ENCODE results near the gene FAM90A1. TPM values are rescaled to one million over a fixed set of nuclear protein-coding genes. Genes with fewer than 3 reads are reported as not detected.
"Not testable (repeated sequence)": the region's sequence is repeated elsewhere in the genome, so short reads cannot be mapped to it uniquely, and the experiment has no call there.

The FAM90A1 gene
- total RNA-seq, 2 donors from 2014 or later, result 0.40 TPM; not detected in 1

DNA sequence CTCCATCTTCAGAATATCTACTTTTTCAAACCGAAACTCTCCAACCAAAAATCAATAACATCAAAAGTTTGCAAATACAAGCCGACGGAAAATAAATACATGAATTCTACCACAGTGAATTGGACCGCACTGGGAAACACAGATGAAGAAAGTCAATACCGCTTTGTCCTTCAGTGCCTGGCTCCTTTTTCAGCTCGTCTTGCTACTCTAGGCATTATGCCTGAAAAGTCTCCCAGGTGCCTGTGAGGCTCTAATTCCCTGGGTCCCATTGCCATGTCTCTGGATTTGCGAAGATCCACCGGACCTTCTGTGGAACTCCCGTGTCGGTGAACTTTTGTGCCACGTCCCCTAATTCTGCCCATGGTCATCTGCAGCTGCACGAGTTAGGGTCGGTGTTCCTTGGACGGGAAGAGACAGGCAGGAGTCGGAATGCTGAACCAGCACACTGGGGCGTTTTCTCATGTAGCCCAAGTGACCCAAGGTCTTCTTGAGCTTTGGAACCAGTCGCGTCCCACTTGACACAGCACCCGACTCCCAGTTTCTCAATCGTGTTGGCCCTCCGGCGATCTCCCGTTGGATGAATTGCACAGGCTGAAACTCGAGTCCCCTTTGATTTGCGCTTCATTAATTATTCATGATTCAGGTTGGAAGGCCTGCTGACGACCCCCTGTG lies 8.6 kb downstream of the FAM90A1 start:
- H3K4me1 ChIP-seq (ENCODE audit: control insufficient read depth, insufficient read depth, low read length); H3K27ac ChIP-seq (ENCODE audit: low read depth, low read length); H3K27ac Mint-ChIP-seq; H3K27me3 ChIP-seq (ENCODE audit: control insufficient read depth, insufficient read depth, low read length, poor library complexity, severe bottlenecking); H3K4me1 Mint-ChIP-seq; H3K36me3 Mint-ChIP-seq (ENCODE audit: low read depth); H3K4me3 Mint-ChIP-seq; H3K9ac ChIP-seq (ENCODE audit: extremely low read depth, low read length, poor library complexity, severe bottlenecking); H3K4me3 ChIP-seq (ENCODE audit: low read length); H3K9me3 Mint-ChIP-seq; H3K36me3 ChIP-seq (ENCODE audit: control insufficient read depth, insufficient read depth, low read length); H3K9me3 ChIP-seq (ENCODE audit: control insufficient read depth, low read length): not testable (repeated sequence)
- H3K27me3 Mint-ChIP-seq (ENCODE audit: insufficient read depth), result peaks cover 22% of the 10 kb centered on the region
- WGBS, 2 experiments (ENCODE audit: insufficient coverage in 1 of 2, insufficient read length in 1 of 2), result 85 to 96% methylated on average over 16 to 26 of the region's 26 CpGs
- DNase-seq, result peak; percentile 59

DNA sequence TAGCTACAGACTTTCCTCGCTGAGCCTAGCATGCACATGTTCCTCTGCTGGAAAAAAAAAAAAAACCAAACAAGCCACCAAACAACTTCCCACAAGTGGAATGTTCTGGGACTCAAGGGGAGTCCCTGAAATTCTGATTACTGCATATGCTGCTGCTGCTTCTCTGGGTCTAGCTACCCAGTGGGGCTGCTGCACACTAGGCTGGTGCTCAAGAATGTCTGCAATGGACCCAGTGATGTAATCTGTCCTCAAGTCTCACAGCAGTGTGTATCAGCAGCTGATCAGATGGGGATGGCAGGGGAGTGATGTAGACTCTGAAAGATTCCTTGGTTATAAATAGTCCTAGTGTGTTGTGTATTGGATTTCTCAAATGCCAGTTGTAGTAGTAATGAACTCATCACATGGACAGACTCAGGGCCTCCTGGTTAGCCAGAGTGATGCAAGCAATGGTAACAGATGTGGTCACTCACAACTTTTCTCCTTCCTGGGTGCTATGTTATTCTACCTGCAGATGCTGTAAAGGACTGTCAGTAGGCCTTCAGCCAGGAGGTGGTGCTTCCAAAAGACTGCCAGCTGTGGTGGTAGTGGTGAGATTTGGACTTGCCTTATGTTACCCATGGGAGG lies 29.6 kb downstream of the FAM90A1 start:
- H3K36me3 ChIP-seq (ENCODE audit: control insufficient read depth, insufficient read depth, low read length); H3K4me3 ChIP-seq (ENCODE audit: low read length); DNase-seq; H3K27ac ChIP-seq (ENCODE audit: low read depth, low read length); H3K27me3 Mint-ChIP-seq (ENCODE audit: insufficient read depth); H3K9me3 Mint-ChIP-seq; H3K4me1 ChIP-seq (ENCODE audit: control insufficient read depth, insufficient read depth, low read length); H3K9me3 ChIP-seq (ENCODE audit: control insufficient read depth, low read length); H3K4me3 Mint-ChIP-seq; H3K27ac Mint-ChIP-seq; H3K9ac ChIP-seq (ENCODE audit: extremely low read depth, low read length, poor library complexity, severe bottlenecking); H3K4me1 Mint-ChIP-seq; H3K36me3 Mint-ChIP-seq (ENCODE audit: low read depth); H3K27me3 ChIP-seq (ENCODE audit: control insufficient read depth, insufficient read depth, low read length, poor library complexity, severe bottlenecking): not testable (repeated sequence)
- WGBS, 2 experiments (ENCODE audit: insufficient coverage in 1 of 2, insufficient read length in 1 of 2), result 100% methylated on average over 1 of the region's 1 CpG; no CpG with 5 or more reads in 1 of the 2 experiments

DNA sequence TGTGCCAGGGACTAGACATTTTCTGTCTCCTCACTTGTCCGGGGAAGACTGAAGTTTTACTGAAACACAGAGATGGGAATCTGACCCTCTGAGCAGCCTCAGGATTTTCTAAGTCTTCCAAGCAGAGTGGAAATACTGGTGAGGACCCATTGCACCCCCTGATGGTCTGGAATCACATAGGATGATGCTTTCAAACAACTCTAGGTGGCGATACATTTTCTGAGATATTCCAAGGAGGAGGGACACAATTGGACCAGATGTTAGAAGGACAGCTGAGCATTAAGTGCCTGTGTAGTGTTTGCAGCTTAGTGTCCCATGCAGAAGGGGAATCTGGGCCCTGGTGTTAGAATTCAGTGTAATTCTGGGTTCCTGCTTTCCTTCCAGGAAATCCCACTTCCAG lies 39.3 kb downstream of the FAM90A1 start:
- not testable (repeated sequence) for H3K27ac ChIP-seq (ENCODE audit: low read depth, low read length); H3K4me3 Mint-ChIP-seq; H3K4me3 ChIP-seq (ENCODE audit: low read length); H3K27me3 ChIP-seq (ENCODE audit: control insufficient read depth, insufficient read depth, low read length, poor library complexity, severe bottlenecking); H3K27me3 Mint-ChIP-seq (ENCODE audit: insufficient read depth); H3K4me1 ChIP-seq (ENCODE audit: control insufficient read depth, insufficient read depth, low read length); H3K9me3 ChIP-seq (ENCODE audit: control insufficient read depth, low read length); H3K9ac ChIP-seq (ENCODE audit: extremely low read depth, low read length, poor library complexity, severe bottlenecking); H3K36me3 ChIP-seq (ENCODE audit: control insufficient read depth, insufficient read depth, low read length); H3K27ac Mint-ChIP-seq; DNase-seq; H3K4me1 Mint-ChIP-seq; H3K36me3 Mint-ChIP-seq (ENCODE audit: low read depth)
- TF ChIP-seq, protein P1, sequence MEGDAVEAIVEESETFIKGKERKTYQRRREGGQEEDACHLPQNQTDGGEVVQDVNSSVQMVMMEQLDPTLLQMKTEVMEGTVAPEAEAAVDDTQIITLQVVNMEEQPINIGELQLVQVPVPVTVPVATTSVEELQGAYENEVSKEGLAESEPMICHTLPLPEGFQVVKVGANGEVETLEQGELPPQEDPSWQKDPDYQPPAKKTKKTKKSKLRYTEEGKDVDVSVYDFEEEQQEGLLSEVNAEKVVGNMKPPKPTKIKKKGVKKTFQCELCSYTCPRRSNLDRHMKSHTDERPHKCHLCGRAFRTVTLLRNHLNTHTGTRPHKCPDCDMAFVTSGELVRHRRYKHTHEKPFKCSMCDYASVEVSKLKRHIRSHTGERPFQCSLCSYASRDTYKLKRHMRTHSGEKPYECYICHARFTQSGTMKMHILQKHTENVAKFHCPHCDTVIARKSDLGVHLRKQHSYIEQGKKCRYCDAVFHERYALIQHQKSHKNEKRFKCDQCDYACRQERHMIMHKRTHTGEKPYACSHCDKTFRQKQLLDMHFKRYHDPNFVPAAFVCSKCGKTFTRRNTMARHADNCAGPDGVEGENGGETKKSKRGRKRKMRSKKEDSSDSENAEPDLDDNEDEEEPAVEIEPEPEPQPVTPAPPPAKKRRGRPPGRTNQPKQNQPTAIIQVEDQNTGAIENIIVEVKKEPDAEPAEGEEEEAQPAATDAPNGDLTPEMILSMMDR (conservative IDR thresholded peaks at IDR 0.05), result peak; percentile 64
- peaks cover 11% of the 10 kb centered on the region for H3K9me3 Mint-ChIP-seq
- WGBS, 2 experiments (ENCODE audit: insufficient coverage in 1 of 2, insufficient read length in 1 of 2), result 85% methylated on average over 2 of the region's 2 CpGs; no CpG with 5 or more reads in 1 of the 2 experiments

DNA sequence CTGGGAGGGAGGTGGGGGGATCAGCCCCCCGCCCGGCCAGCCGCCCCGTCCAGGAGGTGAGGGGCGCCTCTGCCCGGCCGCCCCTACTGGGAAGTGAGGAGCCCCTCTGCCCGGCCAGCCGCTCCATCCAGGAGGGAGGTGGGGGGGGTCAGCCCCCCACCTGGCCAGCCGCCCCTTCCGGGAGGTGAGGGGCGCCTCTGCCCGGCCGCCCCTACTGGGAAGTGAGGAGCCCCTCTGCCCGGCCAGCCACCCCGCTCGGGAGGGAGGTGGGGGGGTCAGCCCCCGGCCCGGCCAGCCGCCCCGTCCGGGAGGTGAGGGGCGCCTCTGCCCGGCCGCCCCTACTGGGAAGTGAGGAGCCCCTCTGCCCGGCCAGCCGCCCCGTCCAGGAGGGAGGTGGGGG lies 43.2 kb downstream of the FAM90A1 start:
- H3K27ac ChIP-seq (ENCODE audit: low read depth, low read length); H3K27me3 Mint-ChIP-seq (ENCODE audit: insufficient read depth); H3K9me3 ChIP-seq (ENCODE audit: control insufficient read depth, low read length); H3K36me3 Mint-ChIP-seq (ENCODE audit: low read depth); H3K4me1 ChIP-seq (ENCODE audit: control insufficient read depth, insufficient read depth, low read length); H3K4me3 ChIP-seq (ENCODE audit: low read length); DNase-seq; H3K4me3 Mint-ChIP-seq; H3K9ac ChIP-seq (ENCODE audit: extremely low read depth, low read length, poor library complexity, severe bottlenecking); H3K27me3 ChIP-seq (ENCODE audit: control insufficient read depth, insufficient read depth, low read length, poor library complexity, severe bottlenecking); H3K27ac Mint-ChIP-seq; H3K36me3 ChIP-seq (ENCODE audit: control insufficient read depth, insufficient read depth, low read length): not testable (repeated sequence)
- 97% methylated on average over 4 of the region's 28 CpGs; no CpG with 5 or more reads in 1 of the 2 experiments for WGBS, 2 experiments (ENCODE audit: insufficient coverage in 1 of 2, insufficient read length in 1 of 2)
- peaks cover 21% of the 10 kb centered on the region for H3K9me3 Mint-ChIP-seq
- peaks cover 10% of the 10 kb centered on the region for H3K4me1 Mint-ChIP-seq

DNA sequence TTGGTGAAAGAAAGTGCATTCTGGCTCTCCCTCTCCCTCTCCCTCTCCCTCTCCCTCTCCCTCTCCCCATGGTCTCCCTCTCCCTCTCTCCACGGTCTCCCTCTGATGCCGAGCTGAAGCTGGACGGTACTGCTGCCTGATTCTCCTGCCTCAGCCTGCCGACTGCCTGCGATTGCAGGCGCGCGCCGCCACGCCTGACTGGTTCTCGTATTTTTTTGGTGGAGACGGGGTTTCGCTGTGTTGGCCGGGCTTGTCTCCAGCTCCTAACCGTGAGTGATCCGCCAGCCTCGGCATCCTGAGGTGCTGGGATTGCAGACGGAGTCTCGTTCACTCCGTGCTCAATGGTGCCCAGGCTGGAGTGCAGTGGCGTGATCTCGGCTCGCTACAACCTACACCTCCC lies 44.1 kb downstream of the FAM90A1 start:
- not testable (repeated sequence) for H3K36me3 ChIP-seq (ENCODE audit: control insufficient read depth, insufficient read depth, low read length); H3K4me3 ChIP-seq (ENCODE audit: low read length); H3K27me3 ChIP-seq (ENCODE audit: control insufficient read depth, insufficient read depth, low read length, poor library complexity, severe bottlenecking); H3K27ac Mint-ChIP-seq; H3K9me3 ChIP-seq (ENCODE audit: control insufficient read depth, low read length); DNase-seq; H3K27ac ChIP-seq (ENCODE audit: low read depth, low read length); H3K9ac ChIP-seq (ENCODE audit: extremely low read depth, low read length, poor library complexity, severe bottlenecking); H3K36me3 Mint-ChIP-seq (ENCODE audit: low read depth); H3K4me3 Mint-ChIP-seq; H3K4me1 ChIP-seq (ENCODE audit: control insufficient read depth, insufficient read depth, low read length); H3K27me3 Mint-ChIP-seq (ENCODE audit: insufficient read depth)
- peaks cover 10% of the 10 kb centered on the region for H3K4me1 Mint-ChIP-seq
- H3K9me3 Mint-ChIP-seq, result peaks cover 21% of the 10 kb centered on the region
- 85 to 95% methylated on average over 2 to 17 of the region's 23 CpGs for WGBS, 2 experiments (ENCODE audit: insufficient coverage in 1 of 2, insufficient read length in 1 of 2)

DNA sequence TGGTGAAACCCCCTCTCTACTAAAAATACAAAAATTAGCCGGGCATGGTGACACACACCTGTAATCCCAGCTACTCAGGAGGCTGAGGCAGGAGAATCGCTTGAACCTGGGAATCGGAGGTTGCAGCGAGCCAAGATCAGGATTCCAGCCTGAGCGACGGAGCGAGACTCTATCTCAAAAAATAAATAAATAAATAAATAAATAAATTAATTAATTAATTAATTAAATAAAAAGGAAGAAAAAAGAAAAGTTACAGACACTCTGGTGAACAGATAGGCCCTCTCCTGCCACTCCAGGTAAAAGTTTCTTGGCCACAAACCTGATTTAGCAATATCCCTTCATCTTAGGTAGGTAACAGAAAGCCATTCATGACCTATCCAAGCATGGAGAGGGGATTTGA lies 44.5 kb downstream of the FAM90A1 start:
- H3K36me3 Mint-ChIP-seq (ENCODE audit: low read depth); H3K9ac ChIP-seq (ENCODE audit: extremely low read depth, low read length, poor library complexity, severe bottlenecking): not testable (repeated sequence)
- WGBS, 2 experiments (ENCODE audit: insufficient coverage in 1 of 2, insufficient read length in 1 of 2), result 98% methylated on average over 4 of the region's 7 CpGs; no CpG with 5 or more reads in 1 of the 2 experiments

More for the DNA sequence above, 44.5 kb downstream of the FAM90A1 start:
- H3K9me3 ChIP-seq (ENCODE audit: control insufficient read depth, low read length); H3K36me3 ChIP-seq (ENCODE audit: control insufficient read depth, insufficient read depth, low read length); H3K4me3 Mint-ChIP-seq; H3K27me3 ChIP-seq (ENCODE audit: control insufficient read depth, insufficient read depth, low read length, poor library complexity, severe bottlenecking); H3K4me1 ChIP-seq (ENCODE audit: control insufficient read depth, insufficient read depth, low read length); H3K27ac Mint-ChIP-seq; DNase-seq; H3K27me3 Mint-ChIP-seq (ENCODE audit: insufficient read depth); H3K27ac ChIP-seq (ENCODE audit: low read depth, low read length); H3K4me3 ChIP-seq (ENCODE audit: low read length): not testable (repeated sequence)
- Mint-ChIP-seq H3K9me3 (peaks cover 21% of the 10 kb centered on the region), H3K4me1 (peaks cover 10% of the 10 kb centered on the region)
